Activated B cell treated with CpG ODN at 0.5 μM for 24 hours (primary cell): ENCODE data around the gene CUTA. TPM values are rescaled to one million over a fixed set of nuclear protein-coding genes. Genes with fewer than 3 reads are reported as not detected.
A peak's percentile ranks its signal among the peaks of the same experiment; 100 is the strongest.

Experiments
- ATAC-seq: fragments of 200-7000 bp; cut with Tn5 transposase; one replicate; pipeline ENCODE4 v1.10.0; 2021; ENCODE audit warnings: low read depth, mild to moderate bottlenecking, moderate library complexity
- CTCF ChIA-PET: fragments of 350-600 bp; sonication (Branson Sonifier 250); formaldehyde crosslinking; loops from one replicate; lab custom pipeline; 2021; ENCODE audit warnings: antibody characterized with exemption; lab: Charles Lee
- POLR2A ChIA-PET: fragments of 350-600 bp; sonication (Branson Sonifier 250); formaldehyde crosslinking; loops from one replicate; lab custom pipeline; 2021; ENCODE audit warnings: antibody characterized with exemption; lab: Charles Lee
- DNase-seq: peaks from one replicate; pipeline ENCODE4 v3.0.0; 2022
- H3K27ac Mint-ChIP-seq: one replicate; pipeline ENCODE4 v1.8.0; 2020; ENCODE audit warnings: mixed read lengths
- H3K27me3 Mint-ChIP-seq: one replicate; pipeline ENCODE4 v1.8.0; 2021; ENCODE audit warnings: mixed read lengths
- H3K36me3 Mint-ChIP-seq: one replicate; pipeline ENCODE4 v1.8.0; 2021; ENCODE audit warnings: low read depth, mixed read lengths
- H3K4me1 Mint-ChIP-seq: one replicate; pipeline ENCODE4 v1.8.0; 2021; ENCODE audit warnings: mixed read lengths
- H3K4me3 Mint-ChIP-seq: one replicate; pipeline ENCODE4 v1.8.0; 2020; ENCODE audit warnings: mild to moderate bottlenecking, mixed read lengths
- H3K9me3 Mint-ChIP-seq: one replicate; pipeline ENCODE4 v1.8.0; 2020; ENCODE audit warnings: mixed read lengths
- CTCF ChIP-seq: fragments of 200-600 bp; IDR thresholded peaks from one replicate; pipeline ENCODE4 v1.8.0; 2022; ENCODE audit warnings: antibody characterized with exemption, mild to moderate bottlenecking
- intact Hi-C: fragments of 100-400 bp; cut with micrococcal nuclease; formaldehyde crosslinking; loops from one replicate; pipeline ENCODE4 v1.15.1; 2024
- total RNA-seq: library from RNA; stranded (reverse); gene quantifications from 2 replicates; pipeline ENCODE4 v1.2.3, GENCODE V29; 2022

The CUTA gene
- total RNA-seq, 1 donor from 2014 or later: 111 TPM

GRCh38 chr6:33452496-33452895 lies 34.6 kb upstream of the CUTA start:
- no peak overlapping the region for H3K4me3 Mint-ChIP-seq
- TF ChIP-seq CTCF: no peak
- H3K36me3 Mint-ChIP-seq: peaks cover 47% of the 10 kb centered on the region
- H3K27ac Mint-ChIP-seq: no peak overlapping the region
- DNase-seq (no peak), ATAC-seq (no peak)
- no peaks in the 10 kb centered on the region for H3K27me3 Mint-ChIP-seq
- peaks cover 26% of the 10 kb centered on the region for H3K4me1 Mint-ChIP-seq
- POLR2A ChIA-PET: interaction anchor here (0.7 to 1.0 kb wide), 3 partner anchors 20 to 176 kb away, joined by 3 to 8 read pairs (median 7); no protein-coding TSS in a partner anchor
- intact Hi-C loops: no loop called here
- no peaks in the 10 kb centered on the region for H3K9me3 Mint-ChIP-seq
- CTCF ChIA-PET: no interaction called here

DNA sequence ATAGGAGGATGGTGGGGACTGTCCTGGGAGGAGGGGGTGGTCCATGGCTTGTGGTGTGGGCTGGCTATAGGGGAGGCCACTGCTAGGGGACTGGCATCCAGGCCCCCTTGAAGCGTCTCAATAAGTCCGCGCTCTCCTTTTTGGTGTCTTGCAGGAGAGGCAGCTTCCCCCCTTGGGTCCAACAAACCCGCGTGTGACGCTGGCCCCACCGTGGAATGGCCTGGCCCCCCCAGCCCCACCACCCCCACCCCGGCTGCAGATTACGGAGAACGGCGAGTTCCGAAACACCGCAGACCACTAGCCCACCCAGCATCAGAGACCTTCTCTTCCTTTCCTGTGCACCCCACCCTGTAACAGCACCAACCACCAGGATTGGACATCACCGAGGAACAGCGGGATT lies 33.7 kb upstream of the CUTA start:
- ChIA-PET CTCF (no interaction called here), POLR2A (no interaction called here)
- intact Hi-C loops: no loop called here
- Mint-ChIP-seq H3K4me1 (peaks cover 26% of the 10 kb centered on the region), H3K27me3 (no peaks in the 10 kb centered on the region), H3K36me3 (peaks cover 45% of the 10 kb centered on the region), H3K27ac (no peak overlapping the region), H3K4me3 (no peak overlapping the region), H3K9me3 (no peaks in the 10 kb centered on the region)
- no peak for TF ChIP-seq CTCF
- DNase-seq: no peak
- no peak for ATAC-seq

GRCh38 chr6:33450434-33450833 lies 32.5 kb upstream of the CUTA start:
- no peak for ATAC-seq
- POLR2A ChIA-PET: no interaction called here

DNA sequence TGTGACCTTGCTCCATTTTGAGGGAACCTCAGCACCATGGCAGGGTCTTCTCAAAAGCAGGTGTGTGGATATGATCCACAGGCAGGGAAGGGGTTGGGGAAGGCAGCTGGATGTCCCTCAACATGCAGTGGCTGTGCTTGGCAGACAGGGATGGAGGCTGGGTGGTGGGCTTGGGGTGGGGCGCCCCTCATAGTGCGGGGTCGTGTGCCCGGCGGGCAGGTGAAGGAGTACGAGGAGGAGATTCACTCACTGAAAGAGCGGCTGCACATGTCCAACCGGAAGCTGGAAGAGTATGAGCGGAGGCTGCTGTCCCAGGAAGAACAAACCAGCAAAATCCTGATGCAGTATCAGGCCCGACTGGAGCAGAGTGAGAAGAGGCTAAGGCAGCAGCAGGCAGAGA lies 28.4 kb upstream of the CUTA start:
- Mint-ChIP-seq H3K27me3 (no peaks in the 10 kb centered on the region), H3K4me1 (no peaks in the 10 kb centered on the region), H3K27ac (no peak overlapping the region), H3K36me3 (peaks cover 58% of the 10 kb centered on the region), H3K4me3 (no peak overlapping the region), H3K9me3 (no peaks in the 10 kb centered on the region)
- no peak for DNase-seq
- intact Hi-C loops: no loop called here
- TF ChIP-seq CTCF: no peak
- CTCF ChIA-PET: no interaction called here
- ATAC-seq: no peak
- POLR2A ChIA-PET: no interaction called here

More at GRCh38 chr6:33450434-33450833, 32.5 kb upstream of the CUTA start:
- Mint-ChIP-seq H3K4me1 (peaks cover 19% of the 10 kb centered on the region), H3K9me3 (no peaks in the 10 kb centered on the region), H3K27me3 (no peaks in the 10 kb centered on the region), H3K36me3 (peaks cover 44% of the 10 kb centered on the region), H3K4me3 (no peak overlapping the region), H3K27ac (peak overlapping the region; percentile 1)
- DNase-seq: no peak
- CTCF ChIA-PET: no interaction called here
- no peak for TF ChIP-seq CTCF
- intact Hi-C loops: no loop called here

GRCh38 chr6:33445119-33445603 lies 27.3 kb upstream of the CUTA start:
- no peaks in the 10 kb centered on the region for H3K4me1 Mint-ChIP-seq
- H3K36me3 Mint-ChIP-seq: peaks cover 68% of the 10 kb centered on the region
- H3K27ac Mint-ChIP-seq: no peak overlapping the region
- CTCF ChIA-PET: no interaction called here
- no peak for TF ChIP-seq CTCF
- no peak overlapping the region for H3K4me3 Mint-ChIP-seq
- no peaks in the 10 kb centered on the region for H3K27me3 Mint-ChIP-seq
- no peak for DNase-seq
- no peaks in the 10 kb centered on the region for H3K9me3 Mint-ChIP-seq
- no peak for ATAC-seq
- POLR2A ChIA-PET: interaction anchor here (0.5 kb wide), 1 partner anchor 475 kb away, joined by 3 read pairs; no protein-coding TSS in a partner anchor
- intact Hi-C loops: no loop called here
